Panc1 (cell line): ENCODE data around the gene DNAH6. TPM values are rescaled to one million over a fixed set of nuclear protein-coding genes. Genes with fewer than 3 reads are reported as not detected.

ENCODE experiments used
- ATAC-seq: fragments of 200-7000 bp; cut with Tn5 transposase; 2 replicates; pipeline ENCODE4 v1.9.1; 2020; ENCODE audit warnings: mild to moderate bottlenecking, moderate library complexity
- BruUV-seq: library from RNA; stranded (reverse); fragments of 400-500 nt; replicated peaks from 2 replicates; lab custom pipeline; 2021; lab: Mats Ljungman, UMichigan
- CTCF ChIA-PET: fragments of 300-600 bp; sonication (Branson Sonifier 250); formaldehyde crosslinking; loops from one replicate; lab custom pipeline; 2022; ENCODE audit warnings: antibody characterized with exemption; lab: Charles Lee
- POLR2A ChIA-PET: fragments of 300-600 bp; sonication (Branson Sonifier 250); formaldehyde crosslinking; loops from one replicate; lab custom pipeline; 2022; ENCODE audit warnings: antibody characterized with exemption; lab: Charles Lee
- DNase-seq: peaks from one replicate; pipeline ENCODE4 v3.0.0-alpha.2; 2010; ENCODE audit warnings: low read depth, low spot score
- H3K27ac ChIP-seq: 2 replicates; pipeline ENCODE4 v1.5.1; 2011; ENCODE audit warnings: mild to moderate bottlenecking, low read length, inconsistent platforms
- H3K27me3 ChIP-seq: fragments of 200-500 bp; sonication (Bioruptor generic); 2 replicates; pipeline ENCODE4 v1.6.0; 2014; ENCODE audit warnings: low read length, inconsistent platforms; ENCODE audit not compliant: control insufficient read depth, insufficient read depth
- H3K36me3 ChIP-seq: fragments of 200-500 bp; sonication (Bioruptor generic); 2 replicates; pipeline ENCODE4 v1.5.1; 2014; ENCODE audit warnings: inconsistent platforms, mild to moderate bottlenecking, low read length, moderate library complexity; ENCODE audit not compliant: control insufficient read depth, insufficient read depth
- H3K4me1 ChIP-seq: 2 replicates; pipeline ENCODE4 v1.5.1; 2011; ENCODE audit warnings: inconsistent platforms, mild to moderate bottlenecking, low read length, moderate library complexity; ENCODE audit not compliant: control insufficient read depth, insufficient read depth
- H3K4me3 ChIP-seq, 2 experiments: 2 replicates each; pipeline ENCODE4 v1.5.1; 2011 to 2012; ENCODE audit warnings: low read depth in 2 of 2, low read length in 2 of 2, mild to moderate bottlenecking in 2 of 2, inconsistent platforms in 1 of 2, moderate library complexity in 1 of 2
- H3K9me3 ChIP-seq: fragments of 200-500 bp; sonication (Bioruptor generic); 2 replicates; pipeline ENCODE4 v1.5.1; 2014; ENCODE audit warnings: low read depth, mild to moderate bottlenecking, inconsistent platforms, low read length, moderate library complexity; ENCODE audit not compliant: control insufficient read depth, insufficient read depth
- CTCF ChIP-seq: fragments of 450-650 bp; IDR thresholded peaks from 2 replicates; pipeline ENCODE4 v1.5.1; 2017; ENCODE audit warnings: mild to moderate bottlenecking
- POLR2AphosphoS5 ChIP-seq: IDR thresholded peaks from 2 replicates; pipeline ENCODE4 v1.6.1; 2012; ENCODE audit warnings: mild to moderate bottlenecking, low read depth, low read length, moderate library complexity
- REST ChIP-seq, 2 experiments: IDR thresholded peaks; 2 replicates each; pipeline ENCODE4 v1.6.1; 2011 to 2012; ENCODE audit warnings: low read depth in 2 of 2, control low read depth in 1 of 2, low read length in 1 of 2, mild to moderate bottlenecking in 1 of 2, moderate library complexity in 1 of 2; ENCODE audit not compliant: insufficient read depth in 1 of 2
- SIN3A ChIP-seq: IDR thresholded peaks from 2 replicates; pipeline ENCODE4 v1.6.1; 2012; ENCODE audit warnings: low read depth, mild to moderate bottlenecking, low read length, moderate library complexity, borderline replicate concordance; ENCODE audit not compliant: insufficient read depth
- TCF7L2 ChIP-seq: IDR thresholded peaks from 2 replicates; pipeline ENCODE4 v1.6.1; 2011; ENCODE audit warnings: mild to moderate bottlenecking, low read depth, low read length, inconsistent platforms
- in situ Hi-C: cut with HindIII; loops from 2 replicates; pipeline ENCODE4 v1.10.0; 2016; ENCODE audit warnings: low sequenced_read_pairs, low pct_unique_long_range_greater_than_20kb
- intact Hi-C: fragments of 100-400 bp; cut with micrococcal nuclease; formaldehyde crosslinking; loops from one replicate; pipeline ENCODE4 v1.10.0; 2022; ENCODE audit not compliant: unreplicated experiment
- total RNA-seq: library from RNA; stranded (reverse); gene quantifications from one replicate; pipeline ENCODE4 v1.2.1, GENCODE V29; 2021; ENCODE audit not compliant: unreplicated experiment

Gene DNAH6
- total RNA-seq, 1 experiment from 2014 or later = 0.26 TPM

DNA sequence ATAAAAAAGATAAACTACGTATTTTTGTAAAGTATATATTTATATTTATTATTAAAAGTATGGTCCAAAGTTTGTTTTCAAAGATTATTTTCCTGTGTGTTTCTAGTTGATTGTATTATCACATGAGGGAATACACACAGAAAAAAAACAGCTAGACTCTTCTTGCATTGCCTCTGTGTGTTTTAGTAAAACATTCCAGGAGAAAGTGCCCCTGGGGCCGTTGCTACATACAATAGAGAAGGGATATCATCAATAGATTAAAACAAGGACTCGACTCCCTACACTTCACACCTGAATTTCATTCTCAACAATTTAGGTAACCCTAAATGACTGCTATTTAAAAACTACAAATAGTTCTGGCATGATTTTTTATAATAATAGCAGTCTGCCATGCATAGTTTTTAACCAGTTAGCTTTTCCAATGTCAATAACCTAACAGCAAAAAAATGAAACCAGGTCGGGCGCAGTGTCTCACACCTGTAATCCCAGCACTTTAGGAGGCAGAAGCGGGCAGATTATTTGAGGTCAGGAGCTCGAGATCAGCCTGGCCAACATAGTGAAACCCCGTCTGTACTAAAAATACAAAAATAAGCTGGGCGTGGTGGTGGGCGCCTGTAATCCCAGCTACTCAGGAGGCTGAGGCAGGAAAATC is 171.3 kb downstream of the DNAH6 start:
- Histone ChIP-seq H3K4me3 (no peak overlapping the region), H3K27me3 (peaks cover 8% of the 10 kb centered on the region), H3K27ac (no peak overlapping the region), H3K36me3 (no peaks in the 10 kb centered on the region; the same call in 1 of the 2 replicates), H3K9me3 (no peaks in the 10 kb centered on the region), H3K4me1 (no peaks in the 10 kb centered on the region)
- intact Hi-C loops (no loop called here), in situ Hi-C loops (no loop called here)
- POLR2A ChIA-PET = no interaction called here
- CTCF ChIA-PET = no interaction called here
- no TSS peak for BruUV-seq
- ATAC-seq (no peak), DNase-seq (no peak)
- no peak for TF ChIP-seq REST (IDR thresholded peaks at IDR 0.05; ENCODE audit: insufficient read depth in 1 of 2, low read depth in 2 of 2, low read length in 1 of 2)
- no peak for TF ChIP-seq POLR2AphosphoS5
- no peak for TF ChIP-seq TCF7L2
- no peak for TF ChIP-seq SIN3A
- no peak for TF ChIP-seq CTCF

DNA sequence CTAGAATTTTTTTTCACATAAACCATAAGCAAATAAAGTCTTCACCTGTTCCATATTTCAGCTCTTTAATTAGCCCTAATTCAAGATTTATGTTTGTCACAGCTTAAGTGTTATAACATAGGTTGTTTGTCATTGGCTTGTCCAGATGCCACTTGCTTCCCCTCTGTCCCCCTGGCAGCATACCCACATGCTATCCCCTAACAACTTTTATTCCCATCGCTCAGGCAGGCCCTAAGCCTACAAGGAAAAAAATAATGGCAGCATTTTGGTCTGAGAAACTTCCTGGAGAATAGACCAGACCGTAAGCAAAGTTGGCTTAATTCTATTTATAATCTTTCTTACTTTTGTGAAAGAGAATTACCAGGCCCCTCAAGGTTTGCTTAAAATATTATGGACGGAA is 173.9 kb downstream of the DNAH6 start:
- no TSS peak for BruUV-seq
- no peak overlapping the region for H3K4me3 ChIP-seq
- H3K4me1 ChIP-seq = no peaks in the 10 kb centered on the region
- H3K27me3 ChIP-seq = peaks cover 6% of the 10 kb centered on the region; the same call in 1 of the 2 replicates
- ATAC-seq = no peak
- no peak overlapping the region for H3K27ac ChIP-seq
- in situ Hi-C loops = no loop called here
- ChIA-PET POLR2A (no interaction called here), CTCF (interaction anchor here (0.5 kb wide), 1 partner anchor 236 kb away, joined by 3 read pairs; no protein-coding TSS in a partner anchor)
- TF ChIP-seq CTCF (no peak), POLR2AphosphoS5 (no peak)
- intact Hi-C loops = no loop called here
- no peaks in the 10 kb centered on the region; the same call in 1 of the 2 replicates for H3K36me3 ChIP-seq
- DNase-seq = no peak
- no peaks in the 10 kb centered on the region for H3K9me3 ChIP-seq
